Mesenchymal stem cell (in vitro differentiated cells and primary cell): Measurements from ENCODE around the gene FSCN2.

ENCODE experiments used
- DNase-seq: peaks from one replicate; pipeline ENCODE4 v3.0.0-alpha.2; 2013
- H2AFZ ChIP-seq: one replicate; pipeline ENCODE4 v1.6.1; 2013; ENCODE audit warnings: low read depth, mild to moderate bottlenecking, control low read depth, inconsistent platforms, low read length, moderate library complexity
- H2AK5ac ChIP-seq: 2 replicates; pipeline ENCODE4 v1.6.1; 2013; ENCODE audit warnings: low read length, moderate library complexity, mild to moderate bottlenecking, inconsistent platforms; ENCODE audit not compliant: severe bottlenecking
- H2BK120ac ChIP-seq: one replicate; pipeline ENCODE4 v1.6.1; 2013; ENCODE audit warnings: low read depth, mild to moderate bottlenecking, inconsistent platforms, low read length, moderate library complexity
- H2BK12ac ChIP-seq, 2 experiments: one replicate each; pipeline ENCODE4 v1.6.1; 2013; ENCODE audit warnings: inconsistent platforms in 2 of 2, low read length in 2 of 2, mild to moderate bottlenecking in 2 of 2, moderate library complexity in 2 of 2, control low read depth in 1 of 2
- H2BK15ac ChIP-seq: one replicate; pipeline ENCODE4 v1.6.1; 2013; ENCODE audit warnings: mild to moderate bottlenecking, low read depth, inconsistent platforms; ENCODE audit not compliant: poor library complexity, severe bottlenecking
- H2BK5ac ChIP-seq: 2 replicates; pipeline ENCODE4 v1.6.1; 2013; ENCODE audit warnings: low read depth, mild to moderate bottlenecking, low read length, control low read depth, inconsistent platforms; ENCODE audit not compliant: poor library complexity, severe bottlenecking
- H3K14ac ChIP-seq, 2 experiments: one replicate each; pipeline ENCODE4 v1.6.1; 2013; ENCODE audit warnings: inconsistent platforms in 2 of 2, low read length in 2 of 2, control low read depth in 1 of 2, mild to moderate bottlenecking in 1 of 2, moderate library complexity in 1 of 2
- H3K18ac ChIP-seq, 2 experiments: one replicate each; pipeline ENCODE4 v1.6.1; 2013; ENCODE audit warnings: inconsistent platforms in 2 of 2, low read length in 2 of 2, control low read depth in 1 of 2, low read depth in 1 of 2, mild to moderate bottlenecking in 1 of 2
- H3K23ac ChIP-seq, 2 experiments: one replicate each; pipeline ENCODE4 v1.6.1; 2013; ENCODE audit warnings: inconsistent platforms in 2 of 2, low read length in 2 of 2, mild to moderate bottlenecking in 2 of 2, moderate library complexity in 2 of 2, control low read depth in 1 of 2
- H3K27ac ChIP-seq: 2 replicates; pipeline ENCODE4 v1.5.1; 2013; ENCODE audit warnings: mild to moderate bottlenecking, moderate library complexity, low read length, control low read depth, inconsistent platforms; ENCODE audit not compliant: poor library complexity, severe bottlenecking
- H3K27me3 ChIP-seq, 2 experiments: 2 replicates each; pipeline versions ENCODE4 v1.6.1 to v1.7.0; 2013; ENCODE audit warnings: low read length in 2 of 2, mild to moderate bottlenecking in 2 of 2, moderate library complexity in 2 of 2, control low read depth in 1 of 2, inconsistent platforms in 1 of 2; ENCODE audit not compliant: control insufficient read depth in 1 of 2, insufficient read depth in 1 of 2
- H3K36me3 ChIP-seq, 2 experiments: 2 replicates each; pipeline versions ENCODE4 v1.6.1 to v1.7.0; 2013; ENCODE audit warnings: low read length in 2 of 2, control low read depth in 1 of 2, inconsistent platforms in 1 of 2, low read depth in 1 of 2, mild to moderate bottlenecking in 1 of 2; ENCODE audit not compliant: insufficient read depth in 2 of 2, control insufficient read depth in 1 of 2
- H3K4ac ChIP-seq, 2 experiments: one replicate each; pipeline ENCODE4 v1.6.1; 2013; ENCODE audit warnings: inconsistent platforms in 2 of 2, low read length in 2 of 2, mild to moderate bottlenecking in 2 of 2, moderate library complexity in 2 of 2, control low read depth in 1 of 2, low read depth in 1 of 2
- H3K4me1 ChIP-seq: 2 replicates; pipeline ENCODE4 v1.6.1; 2013; ENCODE audit warnings: low read depth, low read length, control low read depth; ENCODE audit not compliant: control insufficient read depth, insufficient read depth
- H3K4me2 ChIP-seq: 2 replicates; pipeline ENCODE4 v1.6.1; 2013; ENCODE audit warnings: low read length, mild to moderate bottlenecking, inconsistent platforms; ENCODE audit not compliant: poor library complexity, severe bottlenecking
- H3K4me3 ChIP-seq, 2 experiments: 2 replicates each; pipeline versions ENCODE4 v1.5.1 to v1.7.0; 2013; ENCODE audit warnings: low read length in 2 of 2, mild to moderate bottlenecking in 2 of 2, control low read depth in 1 of 2, low read depth in 1 of 2; ENCODE audit not compliant: insufficient read depth in 1 of 2
- H3K79me1 ChIP-seq: replicated peaks from 2 replicates; pipeline ENCODE4 v1.6.1; 2013; ENCODE audit warnings: mild to moderate bottlenecking, control low read depth, low read length, inconsistent platforms; ENCODE audit not compliant: poor library complexity, severe bottlenecking
- H3K9ac ChIP-seq: 2 replicates; pipeline ENCODE4 v1.7.0; 2013; ENCODE audit warnings: mild to moderate bottlenecking, low read length, moderate library complexity
- H3K9me3 ChIP-seq: 2 replicates; pipeline ENCODE4 v1.7.0; 2013; ENCODE audit warnings: mild to moderate bottlenecking, low read length; ENCODE audit not compliant: control insufficient read depth
- H4K8ac ChIP-seq: one replicate; pipeline ENCODE4 v1.6.1; 2013; ENCODE audit warnings: inconsistent platforms, mild to moderate bottlenecking, low read length, moderate library complexity
- H4K91ac ChIP-seq: one replicate; pipeline ENCODE4 v1.6.1; 2013; ENCODE audit warnings: mild to moderate bottlenecking, low read length, inconsistent platforms
- WGBS: methylation state at CpG from one replicate; pipeline ENCODE4 v1.1.7; 2013; ENCODE audit warnings: mixed read lengths; 5-methylcytosine and 5-hydroxymethylcytosine counted together

The FSCN2 gene

DNA sequence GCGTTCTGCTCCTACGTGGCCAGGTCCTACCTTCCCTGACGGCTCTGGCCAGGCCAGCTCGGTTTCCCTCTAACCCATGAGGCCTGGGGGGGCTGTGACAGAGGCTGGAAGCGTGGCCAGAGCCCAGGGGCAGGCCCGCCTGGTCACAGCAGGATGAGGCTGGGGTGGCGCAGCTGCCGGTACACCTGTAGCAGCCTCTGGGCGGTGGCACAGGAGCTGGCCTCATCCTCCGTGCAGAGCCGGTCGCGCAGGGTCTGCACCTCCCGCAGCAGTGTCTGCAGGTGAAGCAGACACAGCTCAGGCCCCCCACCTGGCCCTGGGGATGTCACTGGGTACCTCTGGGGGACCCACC lies 12.5 kb downstream of the FSCN2 start:
- 97% methylated on average over 14 of the region's 14 CpGs for WGBS
- H3K27ac ChIP-seq: no peak overlapping the region
- H3K18ac ChIP-seq: no peak overlapping the region
- peaks cover 16 to 22% of the 10 kb centered on the region in 2 experiments for H3K27me3 ChIP-seq
- no peak overlapping the region for H2BK12ac ChIP-seq
- no peak overlapping the region for H4K91ac ChIP-seq
- H4K8ac ChIP-seq: no peak overlapping the region
- H3K23ac ChIP-seq: no peak overlapping the region
- no peak overlapping the region for H3K4me3 ChIP-seq
- no peak overlapping the region for H3K9ac ChIP-seq
- H2AFZ ChIP-seq: no peak overlapping the region
- peaks cover 20% of the 10 kb centered on the region for H3K4me1 ChIP-seq
- H3K4ac ChIP-seq: no peak overlapping the region
- H3K36me3 ChIP-seq: peaks cover 65 to 75% of the 10 kb centered on the region in 2 experiments
- no peaks in the 10 kb centered on the region for H3K9me3 ChIP-seq
- H2BK120ac ChIP-seq: no peak overlapping the region
- H2BK5ac ChIP-seq: no peak overlapping the region
- H3K4me2 ChIP-seq: no peak overlapping the region
- no peak overlapping the region for H2BK15ac ChIP-seq
- H3K79me1 ChIP-seq: peaks cover 5% of the 10 kb centered on the region
- DNase-seq: no peak
- no peak overlapping the region for H2AK5ac ChIP-seq
- no peak overlapping the region for H3K14ac ChIP-seq

DNA sequence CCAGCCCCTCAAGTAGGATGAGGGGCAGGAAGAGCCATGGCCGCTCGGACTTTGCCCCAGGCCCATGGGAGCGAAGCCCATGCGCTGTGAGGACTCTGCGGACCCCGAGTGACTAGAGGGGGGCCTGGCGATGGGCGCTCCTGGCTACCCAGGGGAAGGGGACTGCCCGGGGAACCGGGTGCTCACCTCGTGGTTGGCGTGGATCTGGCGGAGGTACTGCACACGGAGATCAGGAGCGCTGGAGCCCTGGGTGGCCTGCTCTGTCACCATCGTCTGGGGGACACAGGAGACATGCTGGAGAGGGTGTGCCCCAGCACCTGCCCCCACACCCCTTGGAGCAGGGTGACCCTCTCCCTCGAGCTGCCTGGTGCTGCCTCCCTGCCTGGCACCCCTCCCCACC lies 12.9 kb downstream of the FSCN2 start:
- no peak overlapping the region for H2BK15ac ChIP-seq
- no peak overlapping the region for H3K18ac ChIP-seq
- H2BK12ac ChIP-seq: no peak overlapping the region
- no peak overlapping the region for H4K91ac ChIP-seq
- peaks cover 70 to 80% of the 10 kb centered on the region in 2 experiments for H3K36me3 ChIP-seq
- H3K4me2 ChIP-seq: no peak overlapping the region
- no peak for DNase-seq
- H3K4me1 ChIP-seq: peaks cover 20% of the 10 kb centered on the region
- no peak overlapping the region for H3K4me3 ChIP-seq
- H3K9ac ChIP-seq: no peak overlapping the region
- no peak overlapping the region for H2AFZ ChIP-seq
- H3K4ac ChIP-seq: no peak overlapping the region
- peaks cover 12 to 17% of the 10 kb centered on the region in 2 experiments for H3K27me3 ChIP-seq
- no peak overlapping the region for H2BK5ac ChIP-seq
- H2BK120ac ChIP-seq: no peak overlapping the region
- no peak overlapping the region for H3K23ac ChIP-seq
- no peak overlapping the region for H4K8ac ChIP-seq
- no peak overlapping the region for H2AK5ac ChIP-seq
- no peaks in the 10 kb centered on the region for H3K9me3 ChIP-seq
- 97% methylated on average over 16 of the region's 17 CpGs for WGBS
- peaks cover 9% of the 10 kb centered on the region for H3K79me1 ChIP-seq
- no peak overlapping the region for H3K14ac ChIP-seq
- no peak overlapping the region for H3K27ac ChIP-seq

GRCh38 chr17:81542431-81543338 lies 14.5 kb downstream of the FSCN2 start:
- no peaks in the 10 kb centered on the region for H3K9me3 ChIP-seq
- H2BK120ac ChIP-seq: no peak overlapping the region
- no peak overlapping the region for H3K18ac ChIP-seq
- no peak overlapping the region for H4K91ac ChIP-seq
- no peak overlapping the region for H4K8ac ChIP-seq
- no peak overlapping the region for H3K4me2 ChIP-seq
- no peak overlapping the region for H3K23ac ChIP-seq
- no peak overlapping the region for H3K14ac ChIP-seq
- H3K4me1 ChIP-seq: peaks cover 8% of the 10 kb centered on the region
- no peak overlapping the region for H3K4ac ChIP-seq
- H2AFZ ChIP-seq: no peak overlapping the region
- H2BK5ac ChIP-seq: no peak overlapping the region
- no peak overlapping the region for H3K9ac ChIP-seq
- 96% methylated on average over 15 of the region's 15 CpGs for WGBS
- H3K27me3 ChIP-seq: peaks cover 0 to 3% of the 10 kb centered on the region in 2 experiments
- H2BK15ac ChIP-seq: no peak overlapping the region
- no peak overlapping the region for H2AK5ac ChIP-seq
- peaks cover 85 to 96% of the 10 kb centered on the region in 2 experiments for H3K36me3 ChIP-seq
- peaks cover 16% of the 10 kb centered on the region for H3K79me1 ChIP-seq
- no peak overlapping the region for H2BK12ac ChIP-seq
- no peak overlapping the region for H3K4me3 ChIP-seq
- DNase-seq: no peak
- no peak overlapping the region for H3K27ac ChIP-seq

DNA sequence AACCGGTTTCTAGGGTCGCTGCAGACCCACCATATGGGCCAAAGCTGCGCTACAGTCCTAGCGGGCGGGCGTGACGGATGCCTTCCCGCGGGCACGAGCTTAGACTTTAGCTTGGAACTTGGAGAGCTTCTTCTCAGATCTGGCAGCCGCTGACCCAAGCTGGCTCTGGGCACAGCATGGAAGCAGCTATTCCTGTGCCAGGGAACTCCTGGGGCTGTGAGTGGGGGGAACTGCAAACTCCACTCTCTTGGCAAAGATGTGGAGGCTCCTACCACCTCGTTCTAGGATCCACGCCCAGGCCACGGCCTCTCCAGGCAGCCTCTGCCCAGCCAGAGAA lies 15.1 kb downstream of the FSCN2 start:
- no peak overlapping the region for H3K14ac ChIP-seq
- H3K4me2 ChIP-seq: no peak overlapping the region
- no peak overlapping the region for H3K27ac ChIP-seq
- H3K4me3 ChIP-seq: no peak overlapping the region
- peaks cover 3% of the 10 kb centered on the region for H3K4me1 ChIP-seq
- no peak overlapping the region for H4K91ac ChIP-seq
- H2BK12ac ChIP-seq: no peak overlapping the region
- H2BK120ac ChIP-seq: no peak overlapping the region
- peaks cover 22% of the 10 kb centered on the region for H3K79me1 ChIP-seq
- H3K27me3 ChIP-seq: no peaks in the 10 kb centered on the region
- DNase-seq: no peak
- H3K23ac ChIP-seq: no peak overlapping the region
- H2BK15ac ChIP-seq: no peak overlapping the region
- H2AK5ac ChIP-seq: no peak overlapping the region
- no peak overlapping the region for H4K8ac ChIP-seq
- H3K9ac ChIP-seq: no peak overlapping the region
- H3K36me3 ChIP-seq: peaks cover 86 to 96% of the 10 kb centered on the region in 2 experiments
- WGBS: 98% methylated on average over 14 of the region's 14 CpGs
- no peak overlapping the region for H2BK5ac ChIP-seq
- no peak overlapping the region for H3K4ac ChIP-seq
- H2AFZ ChIP-seq: no peak overlapping the region
- H3K18ac ChIP-seq: no peak overlapping the region
- H3K9me3 ChIP-seq: no peaks in the 10 kb centered on the region
